GM12878 (cell line): ENCODE measurements around the gene C1orf232. TPM values are rescaled to one million over a fixed set of nuclear protein-coding genes. Genes with fewer than 3 reads are reported as not detected.
A peak's percentile ranks its signal among the peaks of the same experiment; 100 is the strongest.

Experiments used
- ATAC-seq: fragments of 200-7000 bp; cut with Tn5 transposase; 3 replicates; pipeline ENCODE4 v1.9.1; 2020; ENCODE audit warnings: mild to moderate bottlenecking, moderate library complexity
- BruUV-seq: library from RNA; stranded (reverse); fragments of 400-500 nt; replicated peaks from 2 replicates; lab custom pipeline; 2021; lab: Mats Ljungman, UMichigan
- CTCF ChIA-PET: fragments of 300-600 bp; sonication (Branson Sonifier 250); formaldehyde crosslinking; extraction: SDS; loops from one replicate; lab custom pipeline; 2021; ENCODE audit warnings: inconsistent platforms; lab: Yijun Ruan, JAX
- POLR2A ChIA-PET: fragments of 350-600 bp; formaldehyde crosslinking; extraction: SDS; loops from one replicate; lab custom pipeline; 2021; ENCODE audit warnings: inconsistent platforms; lab: Charles Lee
- RAD21 ChIA-PET: fragments of 300-600 bp; sonication (Branson Sonifier 250); formaldehyde crosslinking; loops from one replicate; lab custom pipeline; 2023; ENCODE audit warnings: antibody characterized with exemption; ENCODE audit not compliant: unreplicated experiment; lab: Charles Lee
- SMC1A ChIA-PET: fragments of 300-600 bp; sonication (Branson Sonifier 250); formaldehyde crosslinking; loops from one replicate; lab custom pipeline; 2023; ENCODE audit not compliant: unreplicated experiment, uncharacterized antibody; lab: Charles Lee
- DNase-seq: peaks from one replicate; pipeline ENCODE4 v3.0.0-alpha.2; 2011; ENCODE audit warnings: low read depth, low spot score
- FAIRE-seq: peaks from 3 replicates; lab custom pipeline; 2011; peaks lifted over from hg19 to GRCh38; lab: Jason Lieb, UNC
- H2AFZ ChIP-seq: 2 replicates; pipeline ENCODE4 v1.6.0; 2011; ENCODE audit warnings: low read depth, low read length, control low read depth; ENCODE audit not compliant: control insufficient read depth
- H3K27ac ChIP-seq: 2 replicates; pipeline ENCODE4 v1.5.1; 2011; ENCODE audit warnings: control low read depth; ENCODE audit not compliant: control insufficient read depth, insufficient read depth
- H3K27me3 ChIP-seq, 2 experiments: replicated peaks in 1 of 2; 2 replicates each; pipeline versions ENCODE4 v1.6.0 to v1.6.1; 2011; ENCODE audit warnings: low read length in 1 of 2; ENCODE audit not compliant: control insufficient read depth in 2 of 2, insufficient read depth in 2 of 2
- H3K36me3 ChIP-seq, 2 experiments: 2 replicates each; pipeline ENCODE4 v1.5.1; 2011; ENCODE audit warnings: low read length in 1 of 2; ENCODE audit not compliant: control insufficient read depth in 2 of 2, insufficient read depth in 2 of 2
- H3K4me1 ChIP-seq: 2 replicates; pipeline ENCODE4 v1.6.1; 2011; ENCODE audit warnings: mild to moderate bottlenecking, low read length, moderate library complexity, mixed read lengths; ENCODE audit not compliant: control insufficient read depth, insufficient read depth
- H3K4me2 ChIP-seq: 2 replicates; pipeline ENCODE4 v1.6.0; 2011; ENCODE audit warnings: control low read depth; ENCODE audit not compliant: control insufficient read depth, insufficient read depth
- H3K4me3 ChIP-seq: fragments of 200-600 bp; sonication (generic); 2 replicates; pipeline ENCODE4 v1.5.1; 2016
- H3K79me2 ChIP-seq: 2 replicates; pipeline ENCODE4 v1.6.0; 2011; ENCODE audit warnings: low read length; ENCODE audit not compliant: control insufficient read depth, insufficient read depth
- H3K9ac ChIP-seq: 2 replicates; pipeline ENCODE4 v1.8.0; 2011; ENCODE audit warnings: low read length, control low read depth, mixed read lengths; ENCODE audit not compliant: control insufficient read depth, insufficient read depth
- H3K9me3 ChIP-seq: replicated peaks from 3 replicates; pipeline ENCODE4 v1.5.1; 2011; ENCODE audit warnings: mild to moderate bottlenecking, low read length; ENCODE audit not compliant: control insufficient read depth, insufficient read depth
- H4K20me1 ChIP-seq: 2 replicates; pipeline ENCODE4 v1.6.0; 2011; ENCODE audit not compliant: control insufficient read depth, insufficient read depth
- DPF2 ChIP-seq: fragments of 450-650 bp; IDR thresholded peaks from 2 replicates; pipeline ENCODE4 v1.6.1; 2017; ENCODE audit warnings: mild to moderate bottlenecking
- RAD21 ChIP-seq: IDR thresholded peaks from 2 replicates; pipeline ENCODE4 v1.6.1; 2011; ENCODE audit warnings: mild to moderate bottlenecking, low read depth, low read length, moderate library complexity; ENCODE audit not compliant: insufficient read depth
- WGBS: methylation state at CpG from one replicate; pipeline ENCODE4 v1.1.6; 2016; ENCODE audit warnings: low lambda C conversion rate; ENCODE audit not compliant: insufficient replicate concordance, insufficient coverage; ENCODE audit errors: missing lambda C conversion rate; 5-methylcytosine and 5-hydroxymethylcytosine counted together
- in situ Hi-C: fragments of 300-500 bp; cut with MboI; formaldehyde crosslinking; loops from 9 replicates; pipeline ENCODE4 v1.14.3; 2018; ENCODE audit warnings: mixed read lengths
- intact Hi-C: fragments of 100-400 bp; cut with micrococcal nuclease; formaldehyde crosslinking; loops from one replicate; pipeline ENCODE4 v1.14.2; 2022; ENCODE audit not compliant: unreplicated experiment
- polyA plus RNA-seq, 11 experiments: library from polyadenylated mRNA; depleted of rRNA in 4 of 11; unstranded in 6 of 11; stranded (reverse) in 5 of 11; fragments of >200 nt; fragmentation: Nextera tagmentation in 4 of 11; fragmentation: Illumina TruSeq in 1 of 11; extraction: Ambion mirVana in 4 of 11; extraction: Trizol in 1 of 11; gene quantifications; 1 replicate in 1 of 11; 2 replicates in 10 of 11; pipeline versions ENCODE4 v1.2.1 to v1.2.3, GENCODE V29; 2011 to 2016; ENCODE audit warnings: inconsistent platforms in 2 of 11, missing spikeins in 2 of 11, low read depth in 1 of 11
- total RNA-seq, 4 experiments: library from RNA; depleted of rRNA in 3 of 4; stranded (reverse); fragments of >200 nt in 3 of 4; fragmentation: Illumina TruSeq in 1 of 4; extraction: Trizol in 1 of 4; gene quantifications; 2 replicates each; pipeline versions ENCODE4 v1.2.1 to v1.2.3, GENCODE V29; 2013 to 2021
- TF ChIP-seq, protein P1 (sequence below): IDR thresholded peaks from 2 replicates; pipeline ENCODE4 v1.6.1; 2011; ENCODE audit warnings: borderline replicate concordance, low read depth, mild to moderate bottlenecking, moderate library complexity, low read length; ENCODE audit not compliant: insufficient read depth, poor library complexity, severe bottlenecking

Gene C1orf232
- total and polyA plus RNA-seq, 10 of the 15 experiments (the other 5 are each of a cell fraction or from before 2014, with no cell fraction given) = not detected

DNA sequence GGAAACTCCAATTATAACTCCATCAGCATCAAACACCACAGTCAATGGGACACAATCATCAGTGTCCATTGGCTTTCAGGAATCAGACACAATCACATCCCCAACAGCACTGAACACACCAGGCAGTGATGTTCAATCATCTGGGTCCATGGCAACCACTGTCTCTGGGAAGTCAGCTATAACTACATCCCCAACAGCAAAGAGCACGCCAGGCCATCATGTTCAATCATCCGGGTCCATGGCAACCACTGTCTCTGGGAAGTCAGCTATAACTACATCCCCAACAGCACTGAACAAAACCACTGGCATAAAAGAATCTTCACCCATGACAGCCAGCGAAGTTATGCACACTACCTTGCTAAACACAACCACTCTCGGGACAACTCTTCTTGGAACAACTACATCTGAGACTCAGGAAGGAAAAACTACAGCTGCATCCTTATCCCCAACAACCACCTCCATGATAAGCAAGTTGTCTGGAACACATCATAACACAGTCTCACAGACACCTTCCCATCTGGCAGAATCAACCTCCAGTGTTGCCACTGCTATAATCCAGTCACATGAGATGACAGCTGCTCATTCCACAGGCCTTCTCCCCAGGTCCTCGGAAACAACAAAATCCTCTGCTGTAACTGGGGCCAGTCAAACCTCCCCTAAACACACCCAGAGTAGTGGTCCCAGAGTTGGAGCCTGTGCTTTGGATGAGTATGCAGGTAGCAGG lies 41.5 kb upstream of the C1orf232 start (continued):
- TF ChIP-seq DPF2 = no peak

DNA sequence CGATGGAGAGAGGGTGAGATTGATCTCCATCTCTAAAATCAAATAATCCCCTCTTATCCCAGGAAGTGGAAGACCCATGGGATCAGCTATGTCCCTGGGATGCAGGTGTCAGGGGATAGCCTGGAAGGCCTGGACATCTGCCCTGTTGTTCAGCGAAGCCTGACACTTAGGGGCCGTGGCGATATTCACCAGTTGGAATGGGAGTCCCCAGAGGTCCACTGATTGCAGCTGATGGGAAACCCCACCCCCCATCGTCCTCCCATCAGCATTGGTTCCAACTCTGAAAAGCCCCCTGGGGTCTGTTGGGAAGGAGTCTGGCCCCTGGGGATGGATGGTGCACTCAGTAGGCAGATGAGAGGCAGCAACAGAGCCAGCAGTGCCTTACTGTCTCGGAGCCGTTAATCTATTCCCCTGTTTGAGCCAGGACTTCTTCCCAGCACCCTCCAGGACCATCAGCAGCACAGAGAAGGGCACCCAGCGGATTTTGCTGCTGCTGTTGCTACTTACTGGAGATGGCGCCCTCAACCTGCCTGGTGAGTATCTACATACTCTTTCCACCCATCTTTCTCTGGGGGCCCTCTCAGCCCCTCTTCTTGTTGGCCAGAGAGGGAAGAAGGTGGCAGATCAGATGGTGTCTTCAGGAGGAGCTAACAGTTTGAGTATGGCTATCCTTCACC lies 35.0 kb upstream of the C1orf232 start:
- Histone ChIP-seq H2AFZ (no peak overlapping the region), H3K9ac (no peak overlapping the region), H3K36me3 (no peaks in the 10 kb centered on the region), H4K20me1 (no peaks in the 10 kb centered on the region), H3K27ac (no peak overlapping the region), H3K9me3 (no peaks in the 10 kb centered on the region), H3K4me2 (no peak overlapping the region), H3K4me3 (no peak overlapping the region), H3K79me2 (no peaks in the 10 kb centered on the region), H3K27me3 (peaks cover 0 to 3% of the 10 kb centered on the region in 2 experiments; a peak in 2 of 4 replicates), H3K4me1 (no peaks in the 10 kb centered on the region)
- no peak for FAIRE-seq
- intact Hi-C loops (no loop called here), in situ Hi-C loops (no loop called here)
- ATAC-seq = no peak
- no peak for DNase-seq
- SMC1A ChIA-PET = interaction anchor here (0.8 kb wide), 1 partner anchor 9 kb away, joined by 3 read pairs; no protein-coding TSS in a partner anchor
- 27% methylated on average over 9 of the region's 9 CpGs for WGBS
- CTCF ChIA-PET = no interaction called here
- peak; percentile 26 for TF ChIP-seq RAD21
- TF ChIP-seq, protein P1, sequence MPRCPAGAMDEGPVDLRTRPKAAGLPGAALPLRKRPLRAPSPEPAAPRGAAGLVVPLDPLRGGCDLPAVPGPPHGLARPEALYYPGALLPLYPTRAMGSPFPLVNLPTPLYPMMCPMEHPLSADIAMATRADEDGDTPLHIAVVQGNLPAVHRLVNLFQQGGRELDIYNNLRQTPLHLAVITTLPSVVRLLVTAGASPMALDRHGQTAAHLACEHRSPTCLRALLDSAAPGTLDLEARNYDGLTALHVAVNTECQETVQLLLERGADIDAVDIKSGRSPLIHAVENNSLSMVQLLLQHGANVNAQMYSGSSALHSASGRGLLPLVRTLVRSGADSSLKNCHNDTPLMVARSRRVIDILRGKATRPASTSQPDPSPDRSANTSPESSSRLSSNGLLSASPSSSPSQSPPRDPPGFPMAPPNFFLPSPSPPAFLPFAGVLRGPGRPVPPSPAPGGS = no peak
- POLR2A ChIA-PET = no interaction called here
- BruUV-seq = no TSS peak
- RAD21 ChIA-PET = no interaction called here
